ENCODE results near the gene KCNJ8.
"Not testable (repeated sequence)": the region's sequence is repeated elsewhere in the genome, so short reads cannot be mapped to it uniquely, and the experiment has no call there.

KCNJ8 gene

GRCh38 chr12:21782723-21783122, 8.2 kb upstream of the KCNJ8 start:
- not testable (repeated sequence) for DNase-seq

- DNase-seq, result no peak
Measured at GRCh38 chr12:21780786-21781185, 6.3 kb upstream of the KCNJ8 start.

- DNase-seq, result no peak
Measured at GRCh38 chr12:21776175-21776574, 1.7 kb upstream of the KCNJ8 start.

GRCh38 chr12:21775133-21775820, 771 bp upstream of the KCNJ8 start:
- DNase-seq, result no peak

GRCh38 chr12:21773806-21774205, 700 bp downstream of the KCNJ8 start:
- DNase-seq, result no peak

GRCh38 chr12:21773263-21773741, 1.2 kb downstream of the KCNJ8 start:
- DNase-seq, result no peak

GRCh38 chr12:21771311-21771710, 3.2 kb downstream of the KCNJ8 start:
- no peak for DNase-seq

GRCh38 chr12:21769307-21769706, 5.2 kb downstream of the KCNJ8 start:
- no peak for DNase-seq

- no peak for DNase-seq
Measured at GRCh38 chr12:21766403-21766802, 8.1 kb downstream of the KCNJ8 start.

GRCh38 chr12:21764950-21765349, 9.6 kb downstream of the KCNJ8 start:
- DNase-seq, result no peak

GRCh38 chr12:21764065-21764464, 10.4 kb downstream of the KCNJ8 start:
- no peak for DNase-seq

GRCh38 chr12:21763531-21763930, 11.0 kb downstream of the KCNJ8 start:
- no peak for DNase-seq

- DNase-seq, result no peak
Measured at GRCh38 chr12:21759737-21760136, 14.8 kb downstream of the KCNJ8 start.

- DNase-seq, result no peak
Measured at GRCh38 chr12:21757735-21758134, 16.8 kb downstream of the KCNJ8 start.

- DNase-seq, result no peak
Measured at GRCh38 chr12:21756699-21757098, 17.8 kb downstream of the KCNJ8 start.

- no peak for DNase-seq
Measured at GRCh38 chr12:21751517-21751916, 23.0 kb downstream of the KCNJ8 start.

- no peak for DNase-seq
Measured at GRCh38 chr12:21745258-21745657, 29.2 kb downstream of the KCNJ8 start.

GRCh38 chr12:21731144-21731543, 43.4 kb downstream of the KCNJ8 start:
- DNase-seq, result no peak

GRCh38 chr12:21725731-21726130, 48.8 kb downstream of the KCNJ8 start:
- no peak for DNase-seq

GRCh38 chr12:21718944-21719650, 55.4 kb downstream of the KCNJ8 start:
- DNase-seq, result no peak

GRCh38 chr12:21718403-21718802, 56.1 kb downstream of the KCNJ8 start:
- no peak for DNase-seq

- no peak for DNase-seq
Measured at GRCh38 chr12:21717767-21718166, 56.7 kb downstream of the KCNJ8 start.

- DNase-seq, result no peak
Measured at GRCh38 chr12:21715386-21715785, 59.1 kb downstream of the KCNJ8 start.

Measured in activated CD4-positive, CD25-positive, alpha-beta regulatory T cell treated with anti-CD3 and anti-CD28 coated beads, Interleukin-2, amount 50 U/mL, for 72 hours (primary cell).